ENCODE results near the gene VPS26C.

The VPS26C gene

GRCh38 chr21:37208741-37209225 lies 58.4 kb downstream of the VPS26C start:
- Histone ChIP-seq H3K4me1 (ENCODE audit: low read length) (peaks cover 16% of the 10 kb centered on the region), H3F3A (ENCODE audit: insufficient read depth, low read length) (peaks cover 9% of the 10 kb centered on the region), H2AFZ (ENCODE audit: low read length) (no peak overlapping the region), H3K4me3 (ENCODE audit: low read length) (no peak overlapping the region), H3K27me3 (replicated peaks; ENCODE audit: insufficient read depth, low read length) (no peaks in the 10 kb centered on the region), H3K36me3 (replicated peaks; ENCODE audit: insufficient read depth, low read length) (no peaks in the 10 kb centered on the region), H3K79me2 (ENCODE audit: low read length) (no peaks in the 10 kb centered on the region), H4K20me1 (ENCODE audit: insufficient read depth, low read length) (no peaks in the 10 kb centered on the region), H3K9ac (ENCODE audit: low read length) (no peak overlapping the region), H3K27ac (ENCODE audit: low read length) (no peak overlapping the region), H3K9me2 (replicated peaks; ENCODE audit: insufficient read depth, low read length) (no peaks in the 10 kb centered on the region), H3K9me3 (replicated peaks; ENCODE audit: insufficient read depth, low read length) (no peaks in the 10 kb centered on the region), H3K4me2 (ENCODE audit: low read depth, low read length) (no peak overlapping the region)
- TF ChIP-seq CTCF (IDR thresholded peaks at IDR 0.05; ENCODE audit: low read length) (no peak), EZH2phosphoT487 (IDR thresholded peaks at IDR 0.05; ENCODE audit: low read length) (no peak), EZH2 (optimal IDR thresholded peaks at IDR 0.05; ENCODE audit: low read depth, low read length) (no peak)
- no peak for DNase-seq

DNA sequence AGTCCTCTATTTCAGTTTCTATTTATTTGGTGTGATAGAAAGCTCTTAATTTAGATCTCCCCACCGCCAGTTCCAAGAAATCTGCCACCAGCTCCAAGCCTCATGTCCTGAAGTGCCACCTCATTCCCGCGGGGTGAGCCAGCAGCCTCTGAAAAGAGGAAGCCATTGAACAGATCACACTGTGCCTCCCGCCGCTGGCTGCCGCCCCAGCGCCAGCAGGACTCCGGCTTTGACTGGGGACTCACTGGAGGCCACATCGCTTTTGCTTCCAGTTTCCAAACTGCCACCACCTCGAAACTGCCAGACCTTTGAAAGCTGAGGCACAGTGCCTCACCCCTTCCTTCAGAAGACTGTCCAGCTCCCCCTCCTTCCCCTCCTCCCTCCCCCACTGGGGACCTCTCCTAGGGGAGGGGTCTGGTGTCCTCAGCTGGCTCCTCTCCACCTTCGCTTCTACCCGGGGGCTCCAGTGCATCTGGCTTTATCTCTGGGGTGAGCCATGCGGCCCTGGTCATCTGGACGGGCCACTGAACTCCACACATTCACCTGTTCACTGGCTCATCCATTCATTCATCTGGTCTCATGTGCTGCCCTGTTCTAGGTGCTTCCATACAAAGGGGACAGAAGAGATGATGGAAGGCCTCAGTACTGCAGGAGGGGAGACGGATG lies 58.9 kb downstream of the VPS26C start:
- no peak for TF ChIP-seq EZH2 (optimal IDR thresholded peaks at IDR 0.05; ENCODE audit: low read depth, low read length)
- no peak for TF ChIP-seq EZH2phosphoT487 (IDR thresholded peaks at IDR 0.05; ENCODE audit: low read length)
- no peak for TF ChIP-seq CTCF (IDR thresholded peaks at IDR 0.05; ENCODE audit: low read length)
- Histone ChIP-seq H2AFZ (ENCODE audit: low read length) (peak overlapping the region; percentile 48), H3K27ac (ENCODE audit: low read length) (peak overlapping the region; percentile 47; the same call in 1 of the 2 replicates), H3K9me2 (replicated peaks; ENCODE audit: insufficient read depth, low read length) (no peaks in the 10 kb centered on the region), H3K79me2 (ENCODE audit: low read length) (no peaks in the 10 kb centered on the region), H3K9me3 (replicated peaks; ENCODE audit: insufficient read depth, low read length) (no peaks in the 10 kb centered on the region), H3K4me3 (ENCODE audit: low read length) (peak overlapping the region; percentile 43), H3K27me3 (replicated peaks; ENCODE audit: insufficient read depth, low read length) (no peaks in the 10 kb centered on the region), H3K4me1 (ENCODE audit: low read length) (peaks cover 16% of the 10 kb centered on the region), H3K9ac (ENCODE audit: low read length) (peak overlapping the region; percentile 19; the same call in 1 of the 2 replicates), H3K4me2 (ENCODE audit: low read depth, low read length) (peak overlapping the region; percentile 69), H4K20me1 (ENCODE audit: insufficient read depth, low read length) (no peaks in the 10 kb centered on the region), H3F3A (ENCODE audit: insufficient read depth, low read length) (peaks cover 9% of the 10 kb centered on the region), H3K36me3 (replicated peaks; ENCODE audit: insufficient read depth, low read length) (no peaks in the 10 kb centered on the region)
- DNase-seq = peak; percentile 75

DNA sequence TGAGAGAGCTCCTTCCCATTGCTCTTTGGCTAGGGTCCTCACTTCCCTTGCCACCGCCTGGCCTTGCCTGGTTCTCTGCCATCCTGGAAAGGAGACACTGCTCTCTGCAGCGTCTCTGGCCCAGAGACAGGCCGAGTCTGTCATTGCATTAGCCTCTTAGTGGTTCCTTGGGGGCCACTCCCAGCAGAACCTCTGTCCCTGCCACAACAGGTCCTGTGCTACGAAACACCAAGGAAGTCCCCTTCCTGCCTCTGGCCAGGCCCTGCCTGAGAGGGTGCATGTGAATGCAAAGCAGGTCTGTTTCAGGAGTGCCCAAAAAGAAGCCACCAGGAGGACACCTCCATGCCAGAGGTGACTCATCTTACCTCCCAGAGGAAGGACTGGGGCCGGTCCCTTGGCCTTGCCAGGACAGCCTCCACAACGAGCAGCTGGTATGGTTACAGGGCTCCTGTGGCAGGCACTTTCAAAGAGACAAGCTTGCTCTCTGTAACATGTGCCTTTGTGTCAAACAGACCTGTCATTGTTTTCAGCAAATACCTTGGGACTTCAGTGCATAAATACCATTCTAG lies 59.6 kb downstream of the VPS26C start:
- no peaks in the 10 kb centered on the region for H3K27me3 ChIP-seq (replicated peaks; ENCODE audit: insufficient read depth, low read length)
- H3K79me2 ChIP-seq (ENCODE audit: low read length) = no peaks in the 10 kb centered on the region
- peak overlapping the region; percentile 48 for H2AFZ ChIP-seq (ENCODE audit: low read length)
- no peak for TF ChIP-seq EZH2 (optimal IDR thresholded peaks at IDR 0.05; ENCODE audit: low read depth, low read length)
- no peak for TF ChIP-seq CTCF (IDR thresholded peaks at IDR 0.05; ENCODE audit: low read length)
- TF ChIP-seq EZH2phosphoT487 (IDR thresholded peaks at IDR 0.05; ENCODE audit: low read length) = no peak
- DNase-seq = peak; percentile 53
- no peaks in the 10 kb centered on the region for H3K36me3 ChIP-seq (replicated peaks; ENCODE audit: insufficient read depth, low read length)
- H3F3A ChIP-seq (ENCODE audit: insufficient read depth, low read length) = peaks cover 9% of the 10 kb centered on the region
- H3K4me2 ChIP-seq (ENCODE audit: low read depth, low read length) = peak overlapping the region; percentile 69
- H3K4me3 ChIP-seq (ENCODE audit: low read length) = peak overlapping the region; percentile 43
- peak overlapping the region; percentile 47; the same call in 1 of the 2 replicates for H3K27ac ChIP-seq (ENCODE audit: low read length)
- peak overlapping the region; percentile 19; the same call in 1 of the 2 replicates for H3K9ac ChIP-seq (ENCODE audit: low read length)
- no peaks in the 10 kb centered on the region for H4K20me1 ChIP-seq (ENCODE audit: insufficient read depth, low read length)
- H3K9me2 ChIP-seq (replicated peaks; ENCODE audit: insufficient read depth, low read length) = no peaks in the 10 kb centered on the region
- H3K9me3 ChIP-seq (replicated peaks; ENCODE audit: insufficient read depth, low read length) = no peaks in the 10 kb centered on the region
- H3K4me1 ChIP-seq (ENCODE audit: low read length) = peaks cover 16% of the 10 kb centered on the region
